IPS-NIHi7 (cell line): Measurements from ENCODE around the gene NELL1.

Source experiments
- DNase-seq: peaks from one replicate; pipeline ENCODE4 v3.0.0; 2012; ENCODE audit warnings: mixed read lengths; ENCODE audit errors: extremely low spot score

The NELL1 gene

DNA sequence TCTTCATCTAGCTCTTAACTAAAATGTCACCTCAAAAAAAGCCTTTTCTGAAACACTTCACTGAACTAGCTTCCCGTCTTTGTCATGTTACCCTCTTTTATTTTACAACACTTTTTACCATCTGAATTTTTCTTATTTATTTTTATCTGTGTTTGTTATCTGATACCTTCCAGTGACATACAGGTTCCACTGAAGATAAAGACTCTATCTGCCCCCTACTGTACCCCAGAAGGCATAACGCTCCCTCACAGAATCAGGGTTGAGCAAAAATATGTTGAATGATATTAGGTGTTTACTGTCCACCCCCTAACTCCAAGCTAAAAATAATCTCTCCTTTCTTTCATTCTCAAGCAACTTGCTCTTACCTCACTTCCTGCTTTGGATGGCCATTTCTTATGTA, 654.2 kb downstream of the NELL1 start:
- peak; percentile 15 for DNase-seq

DNA sequence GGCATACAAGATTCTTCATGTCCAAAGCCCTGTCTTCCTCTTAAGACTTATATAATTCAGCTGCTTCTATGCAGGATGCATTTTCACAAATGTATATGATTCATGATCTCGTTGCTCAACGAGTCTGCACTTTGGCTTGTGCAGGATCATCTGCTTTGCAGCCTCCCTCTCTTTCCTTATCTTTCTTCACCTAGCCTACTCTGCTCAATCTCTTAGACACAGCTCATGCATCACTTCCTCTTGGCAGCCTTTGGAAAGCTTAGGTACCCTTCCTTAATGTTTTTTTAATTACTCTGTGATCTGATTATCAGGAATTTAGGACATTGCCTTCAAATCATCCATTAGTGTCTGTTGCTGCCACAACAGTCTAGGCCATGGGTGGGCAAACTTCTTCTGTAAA, 673.8 kb downstream of the NELL1 start:
- DNase-seq = no peak

DNA sequence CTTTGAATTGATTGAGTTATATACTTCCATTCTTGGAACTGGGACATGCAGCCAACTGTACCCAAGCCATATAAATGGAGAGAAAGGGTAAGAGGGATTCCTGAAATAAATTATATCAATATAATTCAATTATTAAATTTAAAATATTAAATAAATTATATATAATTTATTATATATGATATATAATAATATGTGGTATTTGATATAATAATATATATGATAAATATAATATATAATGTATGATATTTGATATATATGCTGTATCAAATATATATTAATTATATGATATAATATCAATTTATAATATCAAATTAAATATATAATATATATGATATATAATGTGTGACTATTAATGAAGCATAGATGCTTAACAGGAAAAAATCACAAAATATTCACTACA, 677.0 kb downstream of the NELL1 start:
- no peak for DNase-seq

DNA sequence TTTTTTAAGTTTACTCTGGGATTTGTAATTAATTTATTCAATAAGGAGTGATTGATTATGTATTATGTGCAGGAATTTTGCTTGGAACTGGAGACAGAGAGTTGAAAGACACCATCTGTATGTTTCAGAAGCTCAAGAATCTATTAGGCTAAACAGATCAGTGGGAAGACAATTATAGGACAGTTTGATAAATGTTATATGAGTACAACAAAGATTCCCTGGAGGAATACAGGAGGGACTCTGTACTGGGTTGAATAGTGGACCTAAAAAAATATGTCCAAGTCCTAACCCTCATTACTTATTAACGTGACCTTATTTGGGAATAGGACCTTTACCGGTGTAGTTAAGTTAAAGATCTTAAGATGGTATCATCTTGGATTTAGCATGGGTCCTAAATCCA, 681.2 kb downstream of the NELL1 start:
- no peak for DNase-seq

DNA sequence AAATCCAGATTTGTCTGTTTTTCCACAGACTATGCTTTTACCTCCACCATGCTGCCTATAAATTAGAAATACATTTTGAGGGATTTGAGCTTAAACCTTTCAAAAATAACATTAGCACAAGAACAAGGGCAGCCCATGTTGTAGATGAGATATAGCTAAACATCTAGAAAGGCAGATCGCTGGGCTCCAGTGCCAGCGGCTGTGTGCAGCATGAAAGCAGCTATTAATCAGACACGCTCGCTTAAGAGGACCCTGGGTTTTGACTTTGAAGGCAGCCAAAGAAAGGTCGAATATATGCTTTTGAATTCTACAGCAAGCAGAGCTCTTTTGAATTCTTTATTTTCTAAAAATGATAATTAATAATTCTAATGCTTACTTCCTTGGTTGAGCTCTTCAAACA, 684.0 kb downstream of the NELL1 start:
- DNase-seq = no peak

DNA sequence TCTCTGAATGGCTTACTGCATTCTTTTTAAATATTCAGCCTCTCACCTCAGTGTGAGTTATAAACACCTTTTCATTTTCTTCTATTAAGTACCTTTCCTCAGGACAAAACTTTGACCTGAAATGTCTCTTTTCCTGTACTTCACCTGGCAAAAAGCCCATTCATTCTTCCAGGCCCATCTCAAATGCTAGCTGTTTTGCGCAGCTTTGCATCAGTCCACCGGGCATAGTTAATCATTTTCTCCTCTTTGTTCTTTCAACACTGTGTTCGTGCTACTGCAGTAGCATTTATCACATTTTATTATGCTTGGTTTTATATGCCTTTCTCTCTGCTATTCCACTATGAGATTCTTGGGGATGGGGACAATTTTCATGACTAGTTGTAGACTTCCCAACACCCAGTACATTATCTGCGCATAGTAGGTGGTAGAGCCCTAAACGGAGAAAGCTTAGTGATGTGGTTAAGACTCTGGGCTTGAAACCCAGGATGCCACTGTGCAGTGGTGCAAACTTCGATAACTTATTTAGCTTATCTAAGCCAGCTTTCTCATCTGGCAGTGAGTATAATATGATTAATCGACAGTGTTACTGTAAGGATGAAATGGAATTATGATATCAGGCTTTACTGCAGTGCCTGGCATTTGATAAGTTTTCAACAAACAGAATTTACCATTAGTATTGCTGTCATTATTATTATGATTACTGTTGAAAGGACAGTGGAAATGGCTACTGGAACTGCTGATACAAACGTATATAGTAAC, 695.7 kb downstream of the NELL1 start:
- DNase-seq = no peak

DNA sequence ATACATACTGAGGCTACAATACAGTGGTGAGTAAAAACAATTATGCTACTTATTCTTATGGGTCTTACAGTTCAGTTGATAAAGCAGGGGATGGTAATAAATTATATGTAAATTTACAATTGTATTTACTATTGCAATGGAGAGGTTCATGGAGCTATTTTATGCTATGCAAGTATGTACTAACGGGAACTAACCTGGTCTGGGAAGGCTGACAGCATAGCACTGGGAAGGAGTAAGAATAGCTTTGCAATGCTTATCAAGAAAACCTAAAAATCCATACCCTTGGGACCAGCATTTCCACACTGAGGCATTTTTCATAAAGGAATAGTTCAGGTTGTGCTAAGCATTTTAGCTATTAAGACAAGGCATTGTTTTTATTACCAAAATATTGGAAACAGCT, 700.6 kb downstream of the NELL1 start:
- no peak for DNase-seq

DNA sequence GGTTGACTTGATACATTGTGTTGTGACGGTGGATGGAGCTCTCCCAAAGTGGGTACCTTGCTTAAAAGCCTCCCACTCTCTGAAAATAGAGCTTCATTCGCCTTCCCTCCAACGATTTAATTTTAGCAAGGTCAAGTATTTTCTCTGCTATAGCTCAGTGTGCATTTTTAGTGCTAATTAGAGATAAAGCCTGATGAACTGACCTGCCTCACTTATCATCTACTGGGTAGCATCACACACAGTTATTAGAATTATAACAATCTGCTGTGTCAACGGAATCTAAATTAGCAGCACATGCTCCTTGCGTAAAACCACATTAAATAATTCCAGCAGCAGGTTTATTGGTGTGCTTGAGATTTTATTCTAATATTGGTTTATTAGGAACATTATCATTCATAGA, 701.7 kb downstream of the NELL1 start:
- no peak for DNase-seq

DNA sequence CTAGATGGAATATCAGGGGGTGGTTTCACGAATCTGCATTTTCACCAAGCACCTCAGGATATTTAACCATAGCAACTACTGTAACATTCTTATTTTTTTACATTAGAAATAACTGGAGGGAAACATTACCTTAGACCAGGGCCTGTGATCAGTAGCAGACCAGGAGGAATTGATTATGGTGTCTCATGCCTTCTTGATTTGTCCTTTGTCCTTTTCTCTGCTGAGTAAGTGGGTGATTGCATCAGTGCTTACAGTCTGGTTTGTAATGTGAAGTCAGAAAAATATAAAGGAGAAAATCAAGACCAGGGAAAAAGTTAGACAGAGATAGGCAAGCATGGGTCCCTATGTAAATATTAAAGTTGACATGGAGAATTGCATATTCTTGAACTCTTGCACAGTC, 703.3 kb downstream of the NELL1 start:
- no peak for DNase-seq

DNA sequence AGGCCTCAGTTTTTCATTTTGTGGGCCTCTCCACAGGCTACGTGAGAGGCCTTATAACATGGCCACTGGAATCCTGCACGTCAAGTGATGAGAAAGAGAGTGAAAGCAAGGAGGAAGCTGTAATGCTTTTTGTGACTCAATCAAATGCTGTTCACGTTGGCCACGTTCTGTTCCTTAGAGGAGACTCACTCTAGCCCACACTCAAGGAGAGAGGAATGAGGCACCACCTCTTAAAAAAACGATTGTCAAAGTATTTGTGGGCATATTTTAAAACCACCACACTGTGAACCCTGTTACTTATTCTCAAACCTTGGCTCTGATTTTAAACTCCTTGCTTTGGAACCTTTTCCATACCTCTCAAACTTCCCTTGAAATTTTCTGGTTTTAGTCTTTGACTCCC, 705.0 kb downstream of the NELL1 start:
- DNase-seq = no peak

DNA sequence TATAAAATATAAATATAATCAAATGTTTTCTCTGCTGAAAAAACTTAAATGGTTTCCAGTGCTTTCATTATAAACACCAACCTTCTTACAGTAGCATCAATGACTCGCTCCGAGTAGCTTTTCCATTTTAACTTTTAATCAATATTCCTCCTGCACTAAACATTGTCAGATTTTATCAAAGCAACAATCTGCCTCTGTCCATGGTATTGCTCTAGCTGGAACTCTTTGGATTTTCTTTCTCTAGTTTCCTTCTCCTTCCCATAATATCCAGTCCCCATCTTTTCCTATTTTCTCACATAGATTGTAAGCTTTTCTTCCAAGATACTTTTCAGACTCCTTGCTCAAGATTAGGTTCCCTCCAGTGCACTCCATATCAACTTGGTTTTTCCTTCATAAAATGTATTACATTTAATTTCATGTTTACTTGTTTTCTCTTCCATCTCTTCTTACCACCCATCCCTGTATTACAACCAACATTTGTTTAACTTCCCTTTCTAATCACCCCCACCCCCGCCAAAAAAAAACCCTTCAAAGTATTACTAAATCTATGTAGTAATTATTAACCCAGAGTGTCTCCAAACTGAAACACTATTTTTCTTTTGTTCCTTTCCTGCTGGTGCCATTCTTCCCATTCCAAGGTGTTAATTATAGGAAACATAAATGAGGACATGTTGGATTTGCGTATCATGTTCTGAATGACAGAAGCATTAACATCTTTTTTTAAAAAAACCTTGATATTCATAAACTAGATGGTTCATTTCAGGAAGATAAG, 716.5 kb downstream of the NELL1 start:
- DNase-seq = no peak

DNA sequence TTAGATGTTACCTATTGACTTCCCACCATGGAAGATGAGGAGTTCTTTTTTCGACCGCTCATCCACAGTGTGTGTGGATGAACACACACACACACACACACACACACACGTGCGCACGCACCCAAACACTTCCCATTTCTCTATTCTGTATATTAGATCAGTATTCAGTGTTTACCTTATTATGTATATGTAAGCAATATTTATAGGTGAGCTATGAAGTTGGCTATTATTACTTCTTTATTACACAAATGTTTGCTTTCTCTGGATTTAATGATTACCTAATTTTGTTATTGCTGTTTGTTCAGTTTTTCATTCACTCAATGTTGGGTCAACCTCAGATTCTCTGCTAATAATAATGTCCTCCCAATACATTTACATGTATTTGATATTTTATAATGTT, 721.0 kb downstream of the NELL1 start:
- no peak for DNase-seq

DNA sequence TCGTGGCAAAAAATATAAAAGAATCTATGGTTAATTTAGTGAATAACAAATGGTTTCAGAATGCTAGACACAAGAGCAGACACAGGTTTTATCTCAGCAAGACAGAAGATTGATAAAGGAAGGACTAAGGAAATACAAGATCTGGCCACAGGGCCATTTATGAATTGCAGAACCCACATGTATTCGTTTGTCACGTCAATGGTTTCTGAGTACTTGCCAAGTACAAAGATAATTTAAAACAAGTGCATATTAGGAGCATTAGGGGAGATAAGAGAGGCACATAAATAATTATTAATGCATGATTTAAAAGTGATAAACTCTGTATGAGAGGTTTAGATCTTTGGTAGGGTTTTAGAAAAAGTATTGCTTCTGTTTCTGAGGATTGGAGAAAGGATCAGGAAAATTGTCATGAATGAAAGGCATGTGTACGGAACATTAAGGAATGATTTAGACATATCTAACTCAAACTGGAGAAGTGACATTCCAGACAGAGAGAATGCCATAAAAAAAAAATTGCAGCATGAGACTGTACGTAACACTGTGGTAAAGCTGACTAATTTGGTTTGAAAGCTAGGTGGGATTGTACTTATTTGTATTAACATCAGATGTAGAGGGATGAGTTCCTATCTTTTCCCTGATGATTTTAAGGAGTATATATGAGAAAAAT, 727.1 kb downstream of the NELL1 start:
- DNase-seq = no peak

DNA sequence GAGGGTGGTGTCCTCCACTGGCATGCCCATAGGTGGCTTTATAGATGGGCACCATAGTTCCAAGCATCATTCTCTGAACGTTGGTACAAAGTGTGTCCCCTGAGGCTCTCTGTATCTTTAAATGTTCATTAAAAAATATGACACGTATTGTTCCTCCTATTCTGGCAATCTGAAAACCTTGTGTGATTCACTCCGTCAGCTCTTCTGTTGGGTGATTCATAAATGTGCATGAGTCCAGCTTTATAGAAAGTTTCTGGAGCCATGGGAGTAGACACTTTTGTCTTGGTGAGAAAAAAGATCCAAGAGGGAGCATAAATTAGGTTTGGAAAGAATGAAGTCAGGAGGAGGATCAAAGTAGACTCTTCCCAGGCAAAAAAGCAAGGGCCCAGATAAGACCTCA, 728.8 kb downstream of the NELL1 start:
- DNase-seq = no peak

DNA sequence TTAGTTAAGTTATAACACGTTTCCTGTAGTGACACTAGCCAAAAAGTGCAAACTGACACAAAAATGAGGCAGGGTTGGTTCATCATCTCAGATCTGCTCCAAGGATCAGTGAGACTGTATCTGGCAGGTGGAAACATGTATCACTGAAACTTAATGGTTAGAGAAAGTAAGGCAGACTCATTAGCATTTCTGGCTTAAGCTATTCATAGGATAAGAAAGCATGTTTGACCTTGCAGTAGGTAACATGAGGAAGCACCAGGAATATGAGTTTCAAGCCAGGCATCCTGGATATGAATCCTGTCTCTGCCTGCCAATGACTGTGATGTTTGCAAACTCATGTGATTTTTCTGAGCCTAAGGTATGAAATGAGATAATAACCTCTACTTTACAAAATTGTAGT, 732.1 kb downstream of the NELL1 start:
- no peak for DNase-seq

DNA sequence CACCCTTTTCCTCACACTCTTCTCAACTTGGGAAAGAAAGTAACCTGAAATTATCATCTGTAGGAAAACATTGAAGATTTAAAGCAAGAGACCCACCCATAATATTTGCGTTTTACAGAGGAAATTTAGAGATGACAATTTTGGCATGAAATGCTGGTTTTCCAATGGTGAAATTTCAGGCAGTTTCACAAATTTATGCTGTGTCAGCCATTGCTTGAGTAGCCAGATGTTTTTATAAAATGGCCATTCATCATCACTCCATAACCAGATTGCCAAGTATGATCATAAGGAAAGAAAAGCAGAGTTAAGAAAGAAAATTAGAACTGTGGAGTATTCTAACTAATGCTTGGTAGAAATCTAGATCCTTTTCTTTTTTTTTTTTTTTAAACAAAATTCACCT, 732.9 kb downstream of the NELL1 start:
- DNase-seq = no peak

DNA sequence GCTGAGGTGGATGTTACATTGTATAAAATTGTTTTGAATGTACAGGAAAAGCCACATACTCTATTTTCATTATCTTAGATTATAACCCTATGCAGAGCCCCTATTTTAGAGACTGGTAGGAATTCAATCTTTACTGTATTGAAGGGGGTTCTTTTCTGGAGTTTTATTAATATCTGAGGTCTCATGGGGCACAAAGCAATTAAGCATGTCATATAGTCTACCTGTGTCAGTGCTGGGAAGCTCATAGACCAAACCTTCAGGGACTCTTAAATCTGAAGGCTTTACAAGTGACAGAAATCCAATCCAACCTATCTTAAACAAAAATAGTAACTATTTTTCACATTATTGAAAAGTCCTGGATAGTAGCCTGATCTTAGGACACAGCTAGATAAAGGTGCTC, 733.7 kb downstream of the NELL1 start:
- DNase-seq = no peak

DNA sequence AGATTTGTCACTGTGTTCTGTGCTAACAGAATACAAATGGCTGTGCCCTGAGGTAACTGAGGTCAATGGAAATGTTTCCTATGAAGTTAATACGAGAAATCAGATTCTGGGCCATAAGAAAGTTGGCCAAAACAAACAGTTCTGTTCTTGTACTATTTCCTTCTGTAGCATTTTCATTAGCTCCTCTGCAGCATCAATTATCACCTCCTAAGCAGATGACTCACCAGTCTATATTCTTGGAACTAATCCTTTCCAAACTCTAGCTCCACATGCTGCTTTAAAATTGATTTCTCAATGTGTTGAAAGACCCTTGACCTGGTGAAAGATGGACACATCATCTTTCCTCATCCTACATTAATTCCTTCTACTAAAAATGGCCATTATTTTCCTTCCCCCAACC, 736.0 kb downstream of the NELL1 start:
- no peak for DNase-seq

DNA sequence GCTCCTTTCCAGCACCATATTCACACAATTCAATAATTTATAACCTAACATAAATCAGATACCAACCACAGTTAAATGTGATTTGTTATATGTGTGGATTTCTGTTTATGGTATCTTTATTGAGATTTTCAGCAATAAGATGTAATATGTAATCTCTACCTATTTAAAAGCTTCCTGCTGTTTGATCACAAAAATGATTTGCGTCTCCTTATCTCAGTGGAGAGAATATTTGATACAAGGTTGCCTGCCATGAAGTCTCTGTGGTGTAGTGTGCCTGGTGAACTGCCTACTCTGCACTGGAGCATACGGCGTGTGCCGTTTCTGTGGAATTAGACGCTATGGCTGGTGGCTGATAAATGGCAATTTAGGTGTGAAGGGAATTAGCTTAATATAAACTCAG, 741.1 kb downstream of the NELL1 start:
- no peak for DNase-seq

DNA sequence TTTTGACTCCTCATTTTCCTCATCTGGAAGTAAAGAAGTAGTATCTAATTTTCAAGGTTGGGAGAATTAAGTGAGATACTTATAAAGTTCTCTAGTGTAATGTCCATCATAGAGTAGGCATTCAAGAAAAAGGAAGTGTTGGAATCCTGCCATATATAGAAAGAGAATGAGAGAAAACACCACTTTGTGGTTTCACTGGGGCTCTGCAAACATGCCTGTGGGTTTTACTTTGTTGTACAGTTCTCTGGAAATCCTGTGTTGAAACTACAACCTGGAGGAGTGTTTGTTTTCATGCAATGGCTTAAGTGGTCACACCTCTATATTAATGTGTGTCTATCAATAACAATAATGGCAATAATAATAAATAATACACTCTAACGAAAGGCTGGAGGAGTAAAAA, 741.7 kb downstream of the NELL1 start:
- DNase-seq = no peak

DNA sequence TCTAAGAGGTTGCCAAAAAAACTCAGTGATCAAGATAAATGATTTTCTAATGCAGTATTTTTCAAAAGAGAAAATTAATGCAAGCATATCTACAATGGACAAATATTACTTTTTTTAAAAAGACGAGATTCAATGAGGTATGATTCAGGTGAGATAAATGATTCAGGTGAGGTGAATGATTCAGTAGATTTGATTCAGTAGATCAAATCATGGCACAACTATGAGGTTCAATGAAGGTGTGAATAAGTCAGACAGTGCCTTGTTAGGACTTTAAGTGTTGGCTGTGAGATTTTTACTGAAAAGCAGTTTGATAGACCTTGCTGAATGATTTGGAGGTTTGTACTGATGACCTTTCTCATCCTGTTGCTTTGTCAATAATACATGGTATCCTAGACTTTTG, 742.2 kb downstream of the NELL1 start:
- DNase-seq = no peak

DNA sequence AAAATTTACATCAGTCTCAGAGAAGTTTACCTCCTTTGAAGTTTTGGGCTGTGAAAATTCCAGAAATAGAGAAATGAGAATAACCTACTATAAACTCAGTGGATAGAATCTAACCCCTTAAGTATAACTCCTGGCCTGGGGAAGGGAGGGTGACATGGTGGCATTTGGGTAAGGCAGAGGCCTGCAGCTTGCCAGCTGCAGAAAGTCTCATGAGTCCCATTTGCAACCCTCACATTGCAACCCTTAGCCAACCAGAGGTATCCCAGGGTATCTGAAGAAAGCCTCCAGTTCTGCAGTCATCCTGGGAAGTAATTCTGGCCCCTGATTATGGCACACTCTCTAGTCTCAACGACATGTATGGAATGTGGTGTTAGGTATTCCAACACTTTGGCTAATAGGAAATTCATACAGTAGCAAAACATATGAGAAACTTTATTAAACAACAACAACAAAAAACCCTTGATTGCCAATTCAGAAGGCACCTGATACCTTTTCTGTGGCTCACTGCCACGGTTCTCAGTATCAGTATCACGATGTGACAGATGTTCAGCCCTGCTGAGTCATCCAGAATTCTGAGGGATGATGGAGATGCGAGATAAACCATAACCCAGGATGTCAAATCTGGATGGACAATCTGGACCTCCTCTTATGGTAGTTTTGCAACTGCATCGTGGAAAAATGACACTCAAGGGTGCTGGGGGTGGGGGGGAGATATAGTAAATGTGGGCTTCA, 743.4 kb downstream of the NELL1 start:
- DNase-seq = no peak
